Epithelial cell of proximal tubule (primary cell): ENCODE measurements around the gene DCST2. TPM values are rescaled to one million over a fixed set of nuclear protein-coding genes. Genes with fewer than 3 reads are reported as not detected.
A peak's percentile ranks its signal among the peaks of the same experiment; 100 is the strongest.

Experiments
- DNase-seq: peaks from one replicate; pipeline ENCODE4 v3.0.0-alpha.2; 2011; ENCODE audit warnings: low read depth
- H3K4me3 ChIP-seq: 2 replicates; pipeline ENCODE4 v1.5.1; 2011; ENCODE audit warnings: low read depth, mild to moderate bottlenecking, low read length
- total RNA-seq: library from RNA; depleted of rRNA; stranded (reverse); fragments of >200 nt; gene quantifications from 2 replicates; pipeline ENCODE4 v1.2.3, GENCODE V29; 2015
- TF ChIP-seq, protein P1 (sequence below): conservative IDR thresholded peaks from 2 replicates; pipeline ENCODE4 v1.5.1; 2012; ENCODE audit warnings: low read depth, mild to moderate bottlenecking, low read length

DCST2 gene
- total RNA-seq, 1 donor from 2014 or later: 0.12 TPM

GRCh38 chr1:155049651-155050559 lies 16.3 kb upstream of the DCST2 start:
- peak overlapping the region; percentile 57 for H3K4me3 ChIP-seq
- TF ChIP-seq, protein P1, sequence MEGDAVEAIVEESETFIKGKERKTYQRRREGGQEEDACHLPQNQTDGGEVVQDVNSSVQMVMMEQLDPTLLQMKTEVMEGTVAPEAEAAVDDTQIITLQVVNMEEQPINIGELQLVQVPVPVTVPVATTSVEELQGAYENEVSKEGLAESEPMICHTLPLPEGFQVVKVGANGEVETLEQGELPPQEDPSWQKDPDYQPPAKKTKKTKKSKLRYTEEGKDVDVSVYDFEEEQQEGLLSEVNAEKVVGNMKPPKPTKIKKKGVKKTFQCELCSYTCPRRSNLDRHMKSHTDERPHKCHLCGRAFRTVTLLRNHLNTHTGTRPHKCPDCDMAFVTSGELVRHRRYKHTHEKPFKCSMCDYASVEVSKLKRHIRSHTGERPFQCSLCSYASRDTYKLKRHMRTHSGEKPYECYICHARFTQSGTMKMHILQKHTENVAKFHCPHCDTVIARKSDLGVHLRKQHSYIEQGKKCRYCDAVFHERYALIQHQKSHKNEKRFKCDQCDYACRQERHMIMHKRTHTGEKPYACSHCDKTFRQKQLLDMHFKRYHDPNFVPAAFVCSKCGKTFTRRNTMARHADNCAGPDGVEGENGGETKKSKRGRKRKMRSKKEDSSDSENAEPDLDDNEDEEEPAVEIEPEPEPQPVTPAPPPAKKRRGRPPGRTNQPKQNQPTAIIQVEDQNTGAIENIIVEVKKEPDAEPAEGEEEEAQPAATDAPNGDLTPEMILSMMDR: no peak
- no peak for DNase-seq

DNA sequence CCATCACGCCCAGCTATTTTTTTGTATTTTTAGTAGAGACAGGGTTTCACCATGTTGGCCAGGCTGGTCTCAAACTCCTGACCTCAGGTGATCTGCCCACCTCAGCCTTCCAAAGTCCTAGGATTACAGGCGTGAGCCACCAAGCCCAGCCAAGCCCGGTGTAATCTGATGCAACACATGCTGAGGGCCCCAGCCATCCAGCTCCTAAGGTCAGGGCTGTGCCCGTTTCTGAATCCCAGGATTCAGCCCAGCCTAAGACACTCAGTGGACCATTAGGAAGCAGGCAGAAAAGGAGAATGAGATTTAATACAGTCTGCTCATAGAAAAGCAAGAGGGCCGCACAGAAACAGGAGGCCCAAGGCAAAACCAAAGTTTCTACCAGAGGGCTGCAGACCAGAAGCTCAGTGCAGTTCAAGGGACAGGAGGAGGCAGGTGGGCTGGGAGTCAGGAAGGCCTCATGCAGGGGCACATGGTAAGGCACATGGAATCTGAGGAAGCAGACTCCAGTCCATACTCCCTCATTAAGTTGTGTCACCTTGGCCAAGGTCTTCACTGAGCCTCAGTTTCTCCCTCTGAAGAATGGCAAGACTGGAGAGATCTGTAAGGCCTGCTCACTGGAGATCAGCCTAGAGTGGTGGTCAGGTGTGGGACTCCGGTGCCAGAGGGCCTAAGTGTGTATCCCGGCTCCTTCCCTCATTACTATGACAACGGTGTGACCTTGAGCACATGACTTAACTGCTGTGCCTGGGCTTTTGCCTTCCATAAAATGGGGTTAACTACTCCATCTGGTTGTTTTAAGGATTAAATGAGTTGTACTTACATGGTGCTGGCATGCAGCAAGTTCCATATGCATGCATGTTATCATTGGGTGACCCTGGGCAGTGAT lies 15.1 kb upstream of the DCST2 start:
- H3K4me3 ChIP-seq: no peak overlapping the region
- DNase-seq: no peak
- TF ChIP-seq, protein P1: no peak

- no peak for DNase-seq
- TF ChIP-seq, protein P1: peak; percentile 80
- no peak overlapping the region for H3K4me3 ChIP-seq
Measured at GRCh38 chr1:155044812-155045657, 11.5 kb upstream of the DCST2 start.

- TF ChIP-seq, protein P1: no peak
Measured at GRCh38 chr1:155044365-155044764, 10.8 kb upstream of the DCST2 start.

GRCh38 chr1:155043793-155044192 lies 10.2 kb upstream of the DCST2 start:
- no peak for DNase-seq
- TF ChIP-seq, protein P1: no peak
- H3K4me3 ChIP-seq: no peak overlapping the region

More at GRCh38 chr1:155044365-155044764, 10.8 kb upstream of the DCST2 start:
- DNase-seq: no peak
- no peak overlapping the region for H3K4me3 ChIP-seq

GRCh38 chr1:155043301-155043702 lies 9.7 kb upstream of the DCST2 start:
- DNase-seq: no peak
- TF ChIP-seq, protein P1: no peak
- no peak overlapping the region for H3K4me3 ChIP-seq
